ENCODE results near the gene CPZ.

CPZ gene

GRCh38 chr4:8592366-8593263 lies at the start of gene CPZ:
TSS of gene CPZ (plus strand) at chr4:8592765. CDS start at chr4:8592834, 69 bp downstream.
- Histone ChIP-seq H3K36me3 (ENCODE audit: insufficient read depth, low read length) (no peaks in the 10 kb centered on the region), H2AFZ (ENCODE audit: low read depth, low read length) (no peak within 1 kb of the TSS), H3K27me3 (ENCODE audit: insufficient read depth, low read length) (peaks cover 66% of the 10 kb centered on the region), H3K4me1 (ENCODE audit: insufficient read depth, low read length) (no peaks in the 10 kb centered on the region), H3K9me3 (ENCODE audit: low read length) (no peaks in the 10 kb centered on the region), H3K4me3 (ENCODE audit: low read length) (no peak within 1 kb of the TSS)

- no peaks in the 10 kb centered on the region for H3K36me3 ChIP-seq (ENCODE audit: insufficient read depth, low read length)
- H2AFZ ChIP-seq (ENCODE audit: low read depth, low read length), result no peak overlapping the region
- no peak overlapping the region for H3K4me3 ChIP-seq (ENCODE audit: low read length)
Measured at GRCh38 chr4:8542776-8543525, 49.6 kb upstream of the CPZ start.

GRCh38 chr4:8543623-8544022 lies 48.9 kb upstream of the CPZ start:
- Histone ChIP-seq H3K36me3 (ENCODE audit: insufficient read depth, low read length) (no peaks in the 10 kb centered on the region), H2AFZ (ENCODE audit: low read depth, low read length) (no peak overlapping the region), H3K9me3 (ENCODE audit: low read length) (no peaks in the 10 kb centered on the region), H3K4me1 (ENCODE audit: insufficient read depth, low read length) (no peaks in the 10 kb centered on the region), H3K27me3 (ENCODE audit: insufficient read depth, low read length) (peaks cover 13% of the 10 kb centered on the region), H3K4me3 (ENCODE audit: low read length) (no peak overlapping the region)

More at GRCh38 chr4:8542776-8543525, 49.6 kb upstream of the CPZ start:
- Histone ChIP-seq H3K9me3 (ENCODE audit: low read length) (no peaks in the 10 kb centered on the region), H3K4me1 (ENCODE audit: insufficient read depth, low read length) (no peaks in the 10 kb centered on the region), H3K27me3 (ENCODE audit: insufficient read depth, low read length) (peaks cover 13% of the 10 kb centered on the region)

- H3K4me3 ChIP-seq (ENCODE audit: low read length), result no peak overlapping the region
Measured at GRCh38 chr4:8544282-8544681, 48.3 kb upstream of the CPZ start.

GRCh38 chr4:8544741-8545438 lies 47.7 kb upstream of the CPZ start:
- peaks cover 15% of the 10 kb centered on the region for H3K27me3 ChIP-seq (ENCODE audit: insufficient read depth, low read length)
- H3K36me3 ChIP-seq (ENCODE audit: insufficient read depth, low read length), result no peaks in the 10 kb centered on the region
- H3K4me3 ChIP-seq (ENCODE audit: low read length), result no peak overlapping the region
- no peak overlapping the region for H2AFZ ChIP-seq (ENCODE audit: low read depth, low read length)
- H3K4me1 ChIP-seq (ENCODE audit: insufficient read depth, low read length), result no peaks in the 10 kb centered on the region
- no peaks in the 10 kb centered on the region for H3K9me3 ChIP-seq (ENCODE audit: low read length)

More at GRCh38 chr4:8544282-8544681, 48.3 kb upstream of the CPZ start:
- no peak overlapping the region for H2AFZ ChIP-seq (ENCODE audit: low read depth, low read length)
- no peaks in the 10 kb centered on the region for H3K36me3 ChIP-seq (ENCODE audit: insufficient read depth, low read length)
- H3K4me1 ChIP-seq (ENCODE audit: insufficient read depth, low read length), result no peaks in the 10 kb centered on the region
- H3K27me3 ChIP-seq (ENCODE audit: insufficient read depth, low read length), result peaks cover 10% of the 10 kb centered on the region
- H3K9me3 ChIP-seq (ENCODE audit: low read length), result no peaks in the 10 kb centered on the region

GRCh38 chr4:8545439-8545765 lies 47.2 kb upstream of the CPZ start:
- Histone ChIP-seq H3K4me1 (ENCODE audit: insufficient read depth, low read length) (no peaks in the 10 kb centered on the region), H3K4me3 (ENCODE audit: low read length) (no peak overlapping the region), H2AFZ (ENCODE audit: low read depth, low read length) (no peak overlapping the region), H3K9me3 (ENCODE audit: low read length) (no peaks in the 10 kb centered on the region), H3K27me3 (ENCODE audit: insufficient read depth, low read length) (peaks cover 15% of the 10 kb centered on the region), H3K36me3 (ENCODE audit: insufficient read depth, low read length) (no peaks in the 10 kb centered on the region)

GRCh38 chr4:8546766-8547107 lies 45.8 kb upstream of the CPZ start:
- no peaks in the 10 kb centered on the region for H3K9me3 ChIP-seq (ENCODE audit: low read length)
- H3K36me3 ChIP-seq (ENCODE audit: insufficient read depth, low read length), result no peaks in the 10 kb centered on the region
- no peaks in the 10 kb centered on the region for H3K4me1 ChIP-seq (ENCODE audit: insufficient read depth, low read length)
- H3K27me3 ChIP-seq (ENCODE audit: insufficient read depth, low read length), result peaks cover 15% of the 10 kb centered on the region
- H2AFZ ChIP-seq (ENCODE audit: low read depth, low read length), result no peak overlapping the region
- H3K4me3 ChIP-seq (ENCODE audit: low read length), result no peak overlapping the region

- no peaks in the 10 kb centered on the region for H3K4me1 ChIP-seq (ENCODE audit: insufficient read depth, low read length)
- H3K4me3 ChIP-seq (ENCODE audit: low read length), result no peak overlapping the region
- H3K27me3 ChIP-seq (ENCODE audit: insufficient read depth, low read length), result peaks cover 16% of the 10 kb centered on the region
- no peak overlapping the region for H2AFZ ChIP-seq (ENCODE audit: low read depth, low read length)
- H3K9me3 ChIP-seq (ENCODE audit: low read length), result no peaks in the 10 kb centered on the region
- no peaks in the 10 kb centered on the region for H3K36me3 ChIP-seq (ENCODE audit: insufficient read depth, low read length)
Measured at GRCh38 chr4:8547108-8547911, 45.3 kb upstream of the CPZ start.

GRCh38 chr4:8547912-8548730 lies 44.4 kb upstream of the CPZ start:
- Histone ChIP-seq H3K4me1 (ENCODE audit: insufficient read depth, low read length) (no peaks in the 10 kb centered on the region), H2AFZ (ENCODE audit: low read depth, low read length) (no peak overlapping the region), H3K36me3 (ENCODE audit: insufficient read depth, low read length) (no peaks in the 10 kb centered on the region), H3K4me3 (ENCODE audit: low read length) (no peak overlapping the region), H3K9me3 (ENCODE audit: low read length) (no peaks in the 10 kb centered on the region), H3K27me3 (ENCODE audit: insufficient read depth, low read length) (peaks cover 17% of the 10 kb centered on the region)

GRCh38 chr4:8548731-8549351 lies 43.7 kb upstream of the CPZ start:
- Histone ChIP-seq H3K4me3 (ENCODE audit: low read length) (no peak overlapping the region), H2AFZ (ENCODE audit: low read depth, low read length) (no peak overlapping the region), H3K27me3 (ENCODE audit: insufficient read depth, low read length) (peaks cover 17% of the 10 kb centered on the region), H3K36me3 (ENCODE audit: insufficient read depth, low read length) (no peaks in the 10 kb centered on the region), H3K4me1 (ENCODE audit: insufficient read depth, low read length) (no peaks in the 10 kb centered on the region), H3K9me3 (ENCODE audit: low read length) (no peaks in the 10 kb centered on the region)

GRCh38 chr4:8549352-8549931 lies 43.1 kb upstream of the CPZ start:
- H3K27me3 ChIP-seq (ENCODE audit: insufficient read depth, low read length), result peaks cover 13% of the 10 kb centered on the region
- H2AFZ ChIP-seq (ENCODE audit: low read depth, low read length), result no peak overlapping the region
- H3K4me3 ChIP-seq (ENCODE audit: low read length), result no peak overlapping the region
- H3K9me3 ChIP-seq (ENCODE audit: low read length), result no peaks in the 10 kb centered on the region
- no peaks in the 10 kb centered on the region for H3K36me3 ChIP-seq (ENCODE audit: insufficient read depth, low read length)
- no peaks in the 10 kb centered on the region for H3K4me1 ChIP-seq (ENCODE audit: insufficient read depth, low read length)

Measured in neuron (in vitro differentiated cells).